Measurements from ENCODE around the gene PTMS.
"Not testable (repeated sequence)": the region's sequence is repeated elsewhere in the genome, so short reads cannot be mapped to it uniquely, and the experiment has no call there.

PTMS gene, protein sequence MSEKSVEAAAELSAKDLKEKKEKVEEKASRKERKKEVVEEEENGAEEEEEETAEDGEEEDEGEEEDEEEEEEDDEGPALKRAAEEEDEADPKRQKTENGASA

DNA sequence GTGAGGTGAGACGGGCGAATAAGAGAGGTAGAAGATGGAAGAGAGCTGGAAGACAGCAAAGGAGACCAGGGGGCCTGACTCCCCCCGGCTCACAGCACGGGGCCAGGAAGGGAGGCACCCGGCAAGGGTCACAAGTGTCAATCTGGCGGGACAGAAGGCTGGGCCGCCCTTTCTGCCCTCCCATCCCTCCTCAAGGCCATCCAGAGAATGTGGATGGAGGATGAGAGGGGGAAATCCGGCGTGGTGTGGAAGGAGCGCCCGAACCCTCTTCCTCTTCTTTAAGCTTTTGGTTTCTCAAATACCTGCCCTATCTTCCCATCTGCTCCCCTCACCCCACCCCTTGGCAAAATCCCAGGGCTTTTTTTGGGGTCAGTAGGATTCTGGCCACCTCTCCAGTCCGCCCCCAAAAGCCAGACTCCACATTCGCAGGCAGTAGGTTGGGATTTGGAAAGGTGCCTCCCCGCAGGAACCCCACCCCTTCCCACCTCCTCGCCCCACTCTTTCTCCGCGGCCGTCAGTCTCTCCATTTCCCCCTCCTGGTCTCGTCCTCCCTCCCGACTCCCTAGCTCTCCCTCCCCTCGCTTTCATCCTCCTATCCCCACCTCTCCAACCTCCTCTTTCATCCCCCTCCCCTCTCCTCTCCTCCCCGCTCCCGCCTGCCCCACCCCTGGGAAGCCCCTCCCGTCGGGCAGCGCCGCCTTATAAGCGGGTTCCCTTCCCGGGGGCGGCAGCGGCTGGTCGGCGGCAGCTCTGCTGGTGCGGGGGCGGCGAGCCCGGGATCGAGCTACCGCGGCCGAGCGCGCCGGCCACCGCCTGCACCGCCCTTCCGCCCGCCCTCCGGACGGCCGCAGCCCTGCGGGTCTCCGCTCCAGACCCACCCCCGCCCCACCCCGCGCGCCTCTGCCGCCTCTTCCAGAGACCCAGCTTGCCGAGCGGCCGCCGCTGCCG is at the start of gene PTMS:
PTMS (plus strand) TSS at position 730 of the 948 bp plus-strand sequence. CDS start 343 bp downstream, outside the sequence.
- peak; percentile 93 for DNase-seq (ENCODE audit: low spot score)

DNA sequence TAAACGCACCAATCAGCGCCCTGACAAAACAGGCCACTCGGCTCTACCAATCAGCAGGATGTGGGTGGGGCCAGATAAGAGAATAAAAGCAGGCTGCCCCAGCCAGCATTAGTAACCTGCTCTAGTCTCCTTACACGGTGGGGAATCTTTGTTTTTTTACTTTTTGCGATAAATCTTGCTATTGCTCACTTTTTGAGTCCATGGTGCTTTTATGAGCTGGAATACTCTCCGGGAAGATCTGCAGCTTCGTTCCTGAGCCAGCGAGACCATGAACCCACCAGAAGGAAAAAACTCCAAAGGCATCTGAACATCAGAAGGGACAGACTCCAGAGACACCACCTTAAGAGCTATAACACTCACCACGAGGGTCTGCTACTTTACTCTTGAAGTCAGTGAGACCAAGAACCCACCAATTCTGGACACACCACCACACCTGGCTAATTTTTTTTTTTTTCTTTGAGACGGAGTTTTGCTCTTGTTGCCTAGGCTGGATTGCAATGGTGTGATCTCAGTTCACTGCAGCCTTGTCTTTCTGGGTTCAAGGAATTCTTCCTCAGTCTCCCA is 49.2 kb upstream of the PTMS start:
- DNase-seq (ENCODE audit: low spot score) = no peak

DNA sequence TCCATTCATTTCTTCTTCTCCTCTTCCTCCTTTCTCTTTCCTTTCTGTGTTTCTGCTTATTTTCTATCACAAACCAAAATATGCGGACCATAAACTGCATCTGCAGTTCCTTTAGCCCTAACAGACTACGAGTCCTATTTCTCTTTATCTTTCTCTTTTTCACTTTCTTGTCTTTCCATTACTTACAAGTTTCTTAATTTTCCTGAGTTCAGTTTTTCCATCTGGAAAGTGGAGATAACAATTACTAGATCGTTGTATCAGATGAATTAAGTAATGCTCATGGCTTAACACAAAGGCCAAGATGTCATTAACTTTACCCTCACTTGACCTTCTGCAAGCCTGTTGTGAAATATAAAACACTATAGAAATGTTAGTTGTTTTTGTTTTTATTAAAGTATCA is 43.3 kb upstream of the PTMS start:
- no peak for DNase-seq (ENCODE audit: low spot score)

DNA sequence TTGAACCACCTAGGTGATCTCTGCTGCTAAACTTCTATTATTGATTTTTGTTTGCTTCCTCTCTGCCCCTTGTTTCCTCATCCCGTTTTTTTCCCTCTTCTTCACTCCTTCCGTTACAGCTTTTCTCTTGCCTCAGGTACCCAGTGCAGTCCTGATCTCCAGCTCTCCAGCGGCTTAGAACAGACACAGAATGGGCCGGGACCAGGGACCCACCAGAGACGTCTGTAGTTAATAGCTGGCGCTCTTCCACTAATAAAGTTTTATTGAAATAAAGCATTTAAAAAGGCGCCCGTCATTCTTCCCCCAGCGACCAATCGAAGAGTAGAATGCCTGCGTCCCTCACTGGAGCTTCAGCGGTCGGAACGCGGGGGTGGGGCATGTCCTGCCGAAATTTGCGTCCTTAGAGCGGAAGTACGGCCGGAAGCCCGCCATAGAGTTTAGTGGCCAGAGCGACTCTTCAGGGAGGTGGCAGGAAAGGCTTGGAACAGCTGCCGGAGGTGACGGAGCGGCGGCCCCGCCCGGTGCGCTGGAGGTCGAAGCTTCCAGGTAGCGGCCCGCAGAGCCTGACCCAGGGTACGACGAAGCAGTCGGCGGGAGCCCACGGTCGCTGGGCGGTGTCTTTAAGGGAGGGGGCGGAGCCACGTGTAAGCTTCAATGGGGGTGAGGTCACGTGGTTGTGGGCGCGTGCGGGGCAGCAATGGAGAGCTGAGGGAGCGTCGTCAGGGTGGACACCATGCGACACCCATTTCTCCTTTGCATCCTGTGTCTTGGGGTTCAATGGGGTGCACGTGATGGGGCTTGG is 42.4 kb upstream of the PTMS start, which contains the start of gene COPS7A:
COPS7A (plus strand) TSS at position 440 of the 802 bp plus-strand sequence. CDS start 611 bp downstream, outside the sequence.
- DNase-seq (ENCODE audit: low spot score) = peak; percentile 98

DNA sequence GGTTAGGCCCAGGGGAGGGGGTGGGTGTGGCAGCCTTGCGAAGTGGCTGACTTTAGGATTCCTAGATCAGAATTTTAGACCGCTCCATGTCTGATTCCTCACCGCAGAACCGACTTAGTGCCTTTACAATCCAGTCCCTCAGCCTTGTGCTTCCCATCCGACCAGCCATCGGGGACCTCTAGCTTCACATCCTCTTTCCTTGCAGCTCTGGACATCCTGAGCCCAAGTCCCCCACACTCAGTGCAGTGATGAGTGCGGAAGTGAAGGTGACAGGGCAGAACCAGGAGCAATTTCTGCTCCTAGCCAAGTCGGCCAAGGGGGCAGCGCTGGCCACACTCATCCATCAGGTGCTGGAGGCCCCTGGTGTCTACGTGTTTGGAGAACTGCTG is 41.8 kb upstream of the PTMS start:
- DNase-seq (ENCODE audit: low spot score) = no peak

DNA sequence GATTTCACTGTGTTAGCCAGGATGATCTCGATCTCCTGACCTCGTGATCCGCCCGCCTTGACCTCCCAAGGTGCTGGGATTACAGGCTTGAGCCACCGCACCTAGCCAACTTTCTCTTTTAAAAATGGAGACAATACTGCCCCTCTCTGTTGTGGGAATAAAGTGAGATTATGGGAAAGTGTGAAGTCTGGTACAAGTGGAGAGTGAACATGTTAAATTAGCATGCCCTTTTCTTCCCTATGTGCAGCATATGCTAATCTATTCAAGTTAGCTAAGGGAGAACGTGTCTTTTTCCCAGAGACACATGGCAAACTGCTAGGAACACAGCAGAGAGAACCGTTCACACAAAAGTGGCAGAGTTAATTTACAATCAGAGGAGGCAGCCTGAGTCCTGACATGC is 40.8 kb upstream of the PTMS start:
- DNase-seq (ENCODE audit: low spot score) = no peak

DNA sequence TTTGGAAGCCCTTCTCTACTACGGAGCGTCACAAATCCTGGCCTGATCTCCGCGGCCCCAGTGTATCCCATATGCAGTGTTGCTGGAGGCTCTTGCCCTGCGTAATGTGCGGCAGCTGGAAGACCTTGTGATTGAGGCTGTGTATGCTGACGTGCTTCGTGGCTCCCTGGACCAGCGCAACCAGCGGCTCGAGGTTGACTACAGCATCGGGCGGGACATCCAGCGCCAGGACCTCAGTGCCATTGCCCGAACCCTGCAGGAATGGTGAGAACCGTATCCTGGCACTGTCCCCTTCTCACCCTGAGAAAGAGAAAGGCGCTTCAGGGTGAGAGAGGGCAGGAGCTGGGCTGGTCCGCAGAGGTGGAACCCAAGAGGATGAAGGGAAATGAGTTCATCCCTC is 37.0 kb upstream of the PTMS start:
- DNase-seq (ENCODE audit: low spot score) = no peak

DNA sequence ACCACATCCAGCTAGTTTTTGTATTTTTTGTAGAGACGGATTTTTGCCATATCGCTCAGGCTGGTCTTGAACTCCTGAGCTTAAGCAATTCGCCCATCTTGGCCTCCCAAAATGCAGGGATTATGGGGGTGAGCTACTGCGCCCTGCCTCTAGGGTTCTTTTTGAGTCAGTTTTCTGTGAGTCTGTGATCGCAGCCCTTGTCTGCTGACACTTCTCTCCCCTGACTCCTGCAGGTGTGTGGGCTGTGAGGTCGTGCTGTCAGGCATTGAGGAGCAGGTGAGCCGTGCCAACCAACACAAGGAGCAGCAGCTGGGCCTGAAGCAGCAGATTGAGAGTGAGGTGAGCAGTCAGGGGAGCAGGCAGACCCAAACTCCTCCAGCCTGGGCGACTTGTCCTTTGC is 36.0 kb upstream of the PTMS start:
- no peak for DNase-seq (ENCODE audit: low spot score)

DNA sequence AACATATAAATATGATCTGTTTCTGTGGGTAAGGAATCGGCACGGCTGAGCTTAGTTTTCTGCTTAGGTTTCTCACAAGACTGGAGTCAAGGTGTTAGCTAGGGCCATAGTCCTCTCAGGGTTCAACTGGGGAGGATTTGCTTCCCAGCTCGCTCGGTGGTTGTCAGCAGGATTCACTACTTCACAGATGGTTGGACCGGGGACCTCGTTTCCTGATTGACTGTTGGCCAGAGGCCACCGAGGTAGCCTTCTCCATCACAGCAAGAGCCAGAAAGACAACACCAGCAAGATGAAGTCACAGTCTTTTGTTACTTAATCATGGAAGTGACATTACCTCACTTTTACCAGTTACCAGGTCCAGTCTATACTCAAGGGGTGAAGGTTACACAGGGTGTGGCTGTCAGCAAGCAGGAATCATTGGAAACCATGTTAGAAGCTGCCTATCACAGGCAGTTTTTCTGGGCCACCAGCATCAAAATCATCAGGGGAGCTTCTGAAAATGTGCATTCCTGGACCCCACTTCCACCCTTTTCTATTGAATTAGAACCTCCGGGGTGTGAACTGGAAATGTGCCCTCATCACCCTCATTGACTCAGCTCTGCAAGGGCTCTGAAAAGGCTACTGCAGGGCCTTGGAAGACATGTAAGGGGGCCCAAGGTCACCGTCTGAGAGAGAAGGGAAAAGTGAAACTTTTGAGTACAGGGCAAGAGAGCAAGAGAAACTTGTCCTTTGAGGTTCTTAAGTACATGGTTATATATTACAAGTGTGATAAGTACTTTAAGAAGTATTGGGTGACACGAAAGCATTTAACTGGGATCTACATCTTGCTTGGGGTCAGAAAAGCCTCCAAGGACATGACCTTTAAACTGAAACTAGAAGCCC is 31.4 kb upstream of the PTMS start:
- no peak for DNase-seq (ENCODE audit: low spot score)

DNA sequence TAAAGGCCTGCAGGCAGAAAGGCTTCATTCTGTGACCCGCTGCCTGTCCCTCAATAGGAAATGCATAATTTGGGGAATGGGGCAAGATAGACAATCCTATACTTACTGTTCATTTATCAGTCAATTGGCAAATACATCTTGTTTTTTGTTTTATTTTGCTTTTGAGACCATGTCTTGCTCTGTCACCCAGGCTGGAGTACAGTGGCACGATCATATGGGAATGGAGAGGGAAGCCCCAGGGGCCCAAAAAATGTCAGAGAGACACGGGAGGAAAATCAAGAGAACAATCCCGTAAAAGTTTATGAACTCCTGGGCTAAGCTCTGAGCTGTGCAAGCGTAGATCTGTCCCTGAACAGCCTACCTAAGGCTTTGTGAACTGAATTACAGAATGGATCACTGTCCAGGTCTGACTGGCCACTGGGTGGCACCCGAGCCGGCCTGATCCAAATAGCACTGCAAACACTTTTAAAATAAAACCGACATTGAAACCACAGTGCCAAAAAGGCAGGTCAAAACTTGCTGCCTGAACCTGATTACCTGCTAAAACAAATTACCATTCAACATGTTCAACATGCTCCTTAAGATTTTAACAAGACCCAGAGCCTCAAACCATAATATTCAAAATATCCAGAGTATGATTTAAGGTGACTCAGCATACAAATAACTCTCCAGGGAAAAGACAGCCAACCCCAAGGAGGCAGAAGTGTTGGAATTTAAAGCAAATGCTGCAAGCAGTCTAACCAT is 30.5 kb upstream of the PTMS start:
- DNase-seq (ENCODE audit: low spot score) = no peak

DNA sequence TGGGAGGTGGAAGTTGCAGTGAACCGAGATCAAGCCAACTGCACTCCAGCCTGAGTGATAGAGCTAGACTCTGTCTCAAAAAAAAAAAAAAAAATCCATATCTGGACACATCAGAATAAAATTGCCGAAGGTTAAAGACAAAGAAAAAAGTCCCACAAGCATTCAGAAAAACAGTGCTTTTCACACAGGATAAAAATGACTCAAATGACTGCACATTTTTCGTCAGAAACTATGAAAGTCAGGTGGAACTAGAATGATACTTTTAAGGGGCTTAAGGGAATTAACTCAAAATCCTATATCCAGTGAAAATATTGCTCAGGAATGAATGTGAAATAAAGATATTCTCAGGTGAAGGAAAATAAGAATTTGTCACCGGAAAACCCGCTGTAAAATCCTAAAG is 29.4 kb upstream of the PTMS start:
- DNase-seq (ENCODE audit: low spot score) = no peak

DNA sequence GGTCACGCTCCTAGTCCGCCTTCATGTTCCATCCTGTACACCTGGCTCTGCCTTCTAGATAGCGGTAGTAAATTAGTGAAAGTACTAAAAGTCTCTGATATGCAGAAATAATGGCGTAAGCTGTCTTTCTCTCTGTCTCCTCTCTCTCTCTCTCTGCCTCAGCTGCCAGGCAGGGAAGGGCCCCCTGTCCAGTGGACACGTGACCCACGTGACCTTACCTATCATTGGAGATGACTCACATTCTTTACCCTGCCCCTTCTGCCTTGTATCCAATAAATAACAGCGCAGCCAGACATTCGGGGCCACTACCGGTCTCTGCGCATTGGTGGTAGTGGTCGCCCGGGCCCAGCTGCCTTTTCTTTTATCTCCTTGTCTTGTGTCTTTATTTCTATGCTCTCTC is 24.1 kb upstream of the PTMS start:
- not testable (repeated sequence) for DNase-seq (ENCODE audit: low spot score)

DNA sequence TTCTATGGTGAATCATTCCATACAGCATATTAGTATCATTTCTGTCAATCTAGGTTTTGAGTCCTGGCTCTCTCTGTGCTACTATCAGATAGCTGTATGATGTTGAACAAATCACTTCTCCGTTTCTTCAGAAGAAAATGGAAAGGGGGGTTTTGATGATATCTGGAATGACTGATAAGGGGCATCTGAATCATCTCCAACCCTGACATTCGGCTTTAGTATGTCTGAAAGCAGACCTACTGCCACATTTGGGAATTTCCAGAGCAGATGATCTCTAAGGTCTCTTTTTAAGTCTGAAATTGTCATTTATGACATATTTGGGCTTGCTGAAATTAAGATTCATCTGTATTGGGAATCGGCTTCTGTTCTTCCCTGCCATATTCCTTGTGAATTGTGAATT is 23.3 kb upstream of the PTMS start:
- no peak for DNase-seq (ENCODE audit: low spot score)

DNA sequence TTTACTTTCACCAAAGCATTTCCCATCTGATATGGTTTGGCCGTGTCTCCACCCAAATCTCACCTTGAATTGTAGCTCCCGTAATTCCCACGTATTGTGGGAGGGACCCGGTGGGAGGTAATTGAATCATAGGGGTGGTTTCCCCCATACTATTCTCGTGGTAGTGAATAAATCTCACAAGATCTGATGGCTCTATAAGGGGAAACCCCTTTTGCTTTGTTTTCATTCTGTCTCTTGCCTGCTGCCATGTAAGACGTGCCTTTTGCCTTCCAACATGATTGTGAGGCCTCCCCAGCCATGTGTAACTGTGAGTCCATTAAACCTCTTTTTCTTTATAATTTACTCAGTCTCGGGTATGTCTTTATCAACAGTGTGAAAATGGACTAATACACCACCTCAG is 22.9 kb upstream of the PTMS start:
- not testable (repeated sequence) for DNase-seq (ENCODE audit: low spot score)

DNA sequence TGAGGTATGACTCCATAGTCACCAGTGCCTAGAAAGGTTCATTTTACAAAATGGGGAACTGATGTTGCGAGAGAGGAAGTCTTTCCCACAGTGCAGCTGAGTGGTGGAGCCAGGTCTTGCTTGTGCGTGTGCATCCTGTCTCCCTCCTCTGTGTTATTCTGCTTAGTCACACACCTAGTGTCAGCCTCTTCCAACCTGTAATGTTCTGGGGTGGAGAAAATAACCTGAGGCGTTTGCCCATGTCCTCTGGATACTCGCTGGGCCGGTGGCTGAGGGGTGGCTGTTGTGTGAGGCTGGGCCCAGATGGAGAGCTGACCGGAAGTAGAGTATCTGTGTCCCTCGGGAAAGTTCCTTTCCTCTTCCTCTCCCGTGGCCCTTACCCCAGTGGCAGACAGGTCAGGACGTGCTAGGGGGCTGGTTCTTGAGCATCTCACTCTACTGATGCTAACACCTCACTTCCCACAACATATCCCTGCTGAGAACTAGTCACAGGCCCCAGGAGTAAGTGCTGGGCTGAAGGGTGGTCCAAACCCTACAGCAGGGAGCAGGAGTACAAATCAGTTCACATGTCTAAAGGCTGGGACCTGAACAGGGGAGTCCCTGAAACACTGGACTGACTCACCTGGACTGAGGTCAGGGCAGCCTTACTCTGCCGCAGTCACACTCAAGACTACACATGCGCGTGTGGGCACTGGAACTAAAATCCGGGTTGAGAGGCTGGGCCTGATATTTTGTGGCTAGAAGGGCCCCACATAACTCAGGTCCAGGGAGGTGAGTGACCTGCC is 20.2 kb upstream of the PTMS start:
- DNase-seq (ENCODE audit: low spot score) = no peak

DNA sequence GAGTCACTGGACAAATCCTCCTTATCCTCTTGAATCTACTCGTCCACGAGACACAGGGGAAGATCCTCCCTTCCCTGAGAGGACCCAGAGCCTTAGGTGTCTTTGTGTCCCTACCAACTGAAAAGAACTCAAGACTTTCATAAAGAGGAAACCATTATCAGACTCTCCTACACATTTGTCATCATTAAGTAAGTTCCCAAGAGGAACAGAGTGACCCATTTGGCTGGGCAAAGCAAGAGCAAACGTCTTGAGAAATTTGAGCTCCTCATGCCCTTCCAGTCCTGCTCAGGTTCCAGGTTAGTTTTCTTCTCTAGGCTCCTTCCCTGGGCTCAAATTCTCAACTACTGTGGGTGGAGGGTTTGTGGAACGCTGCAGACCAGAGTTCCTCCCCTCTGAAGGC is 18.9 kb upstream of the PTMS start:
- no peak for DNase-seq (ENCODE audit: low spot score)

DNA sequence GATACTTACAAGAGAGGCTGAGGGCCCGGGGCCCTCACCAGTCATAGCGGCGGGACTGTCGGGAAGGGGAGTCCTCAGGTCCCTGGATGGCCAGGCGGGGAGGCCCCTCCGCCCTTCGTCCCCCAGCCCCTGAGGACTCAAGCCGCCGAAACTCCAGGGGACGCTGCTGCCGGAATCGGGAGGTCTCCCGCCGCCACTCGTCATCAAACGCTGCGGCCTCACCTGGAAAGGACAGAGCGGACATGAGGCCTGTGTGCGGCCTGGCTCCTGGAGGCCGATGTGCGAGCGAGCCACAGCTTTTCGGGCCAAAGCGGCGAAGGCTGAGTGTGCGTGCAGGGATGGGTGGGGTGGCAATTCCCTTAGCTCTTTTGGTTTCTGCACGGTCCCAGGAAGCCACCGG is 17.4 kb upstream of the PTMS start:
- DNase-seq (ENCODE audit: low spot score) = no peak

DNA sequence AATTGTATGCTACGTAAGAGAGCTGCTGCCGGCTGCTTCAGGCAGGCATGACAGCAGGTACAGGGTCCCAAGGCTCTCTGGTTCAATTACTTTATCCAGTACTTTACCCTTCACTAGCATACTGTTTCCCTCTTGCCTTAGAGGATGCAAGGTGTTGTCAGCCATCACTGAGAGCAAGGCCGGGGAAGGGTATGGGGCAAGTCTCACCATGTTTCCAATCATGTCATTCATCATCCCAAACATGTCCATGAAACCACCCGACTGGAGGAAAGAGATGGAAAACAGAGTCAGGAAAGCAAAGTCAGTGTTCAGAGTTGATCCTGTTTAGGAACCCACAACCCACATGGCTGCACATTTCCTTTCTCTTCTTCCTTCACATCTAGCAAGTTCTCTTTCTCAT is 15.7 kb upstream of the PTMS start:
- DNase-seq (ENCODE audit: low spot score) = no peak

DNA sequence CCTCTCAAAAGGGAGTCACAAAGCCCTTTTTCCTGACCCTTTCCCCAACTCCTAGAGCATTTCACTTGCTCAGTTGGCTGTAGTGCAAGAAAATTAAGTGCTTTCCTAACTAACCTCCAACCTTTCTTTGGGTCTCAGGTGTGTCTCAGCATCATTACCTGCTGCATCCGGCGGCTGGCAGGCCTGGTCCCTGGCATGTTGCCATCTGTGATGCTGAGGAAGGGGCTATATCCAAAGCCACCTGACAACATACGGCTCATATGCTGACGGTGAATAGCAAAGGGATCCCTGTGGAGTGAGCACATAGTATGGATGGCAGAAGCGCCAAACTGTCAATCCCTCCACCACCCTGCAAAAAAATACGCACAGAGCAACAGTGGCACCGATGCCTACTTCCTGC is 14.4 kb upstream of the PTMS start:
- DNase-seq (ENCODE audit: low spot score) = no peak
